AG10803 (cell line): ENCODE data around the gene LRRC31.

Source experiments
- DNase-seq: peaks from one replicate; pipeline ENCODE4 v3.0.0; 2010; ENCODE audit warnings: low read depth
- H3K4me3 ChIP-seq: 2 replicates; pipeline ENCODE4 v1.5.1; 2011; ENCODE audit warnings: mild to moderate bottlenecking, low read length, control low read depth
- CTCF ChIP-seq: conservative IDR thresholded peaks from 2 replicates; pipeline ENCODE4 v1.5.1; 2011; ENCODE audit warnings: mild to moderate bottlenecking, low read length, control low read depth, inconsistent platforms

The LRRC31 gene

GRCh38 chr3:169864270-169864669 lies 5.5 kb downstream of the LRRC31 start:
- H3K4me3 ChIP-seq, result no peak overlapping the region
- no peak for TF ChIP-seq CTCF
- no peak for DNase-seq

- no peak overlapping the region for H3K4me3 ChIP-seq
- peak; percentile 95 for TF ChIP-seq CTCF
- peak; percentile 58 for DNase-seq
These were observed 6.3 kb downstream of the LRRC31 start for GRCh38 chr3:169863458-169863899.

GRCh38 chr3:169861871-169862270 lies 7.9 kb downstream of the LRRC31 start:
- DNase-seq, result no peak
- no peak for TF ChIP-seq CTCF
- H3K4me3 ChIP-seq, result no peak overlapping the region

GRCh38 chr3:169857811-169858210 lies 11.9 kb downstream of the LRRC31 start:
- H3K4me3 ChIP-seq, result no peak overlapping the region
- no peak for TF ChIP-seq CTCF
- DNase-seq, result no peak

GRCh38 chr3:169855514-169855913 lies 14.2 kb downstream of the LRRC31 start:
- no peak for TF ChIP-seq CTCF
- DNase-seq, result no peak
- no peak overlapping the region for H3K4me3 ChIP-seq

- no peak for TF ChIP-seq CTCF
- no peak for DNase-seq
- H3K4me3 ChIP-seq, result no peak overlapping the region
These were observed 19.1 kb downstream of the LRRC31 start for GRCh38 chr3:169850618-169851017.

- H3K4me3 ChIP-seq, result no peak overlapping the region
- no peak for DNase-seq
- no peak for TF ChIP-seq CTCF
These were observed 21.0 kb downstream of the LRRC31 start for GRCh38 chr3:169848741-169849140.
